Suprapubic skin (tissue), 4 donors: Measurements from ENCODE around the gene LARGE1.

ENCODE experiments used
- CTCF ChIP-seq, 2 donors: fragments of 200-600 bp in 1 of 2; fragments of 450-650 bp in 1 of 2; sonication (generic) in 1 of 2; IDR thresholded peaks; one replicate each; pipeline ENCODE4 v1.5.1; 2016 to 2019; ENCODE audit warnings: antibody characterized with exemption in 2 of 2, mild to moderate bottlenecking in 1 of 2, moderate library complexity in 1 of 2
- POLR2A ChIP-seq, 2 donors: fragments of 450-650 bp; IDR thresholded peaks; one replicate each; pipeline ENCODE4 v1.6.1; 2017; ENCODE audit warnings: antibody characterized with exemption in 2 of 2, mild to moderate bottlenecking in 2 of 2, moderate library complexity in 2 of 2
- POLR2AphosphoS5 ChIP-seq, 3 donors: sonication (generic); formaldehyde crosslinking; IDR thresholded peaks; one replicate each; pipeline ENCODE4 v1.6.1; 2017; ENCODE audit warnings: antibody characterized with exemption in 3 of 3

- TF ChIP-seq POLR2A (IDR thresholded peaks at IDR 0.05) (no peak), CTCF (IDR thresholded peaks at IDR 0.05) (no peak), POLR2AphosphoS5 (IDR thresholded peaks at IDR 0.05) (no peak)
Measured at GRCh38 chr22:33255791-33256190, 664.5 kb downstream of the LARGE1 start.
